SK-MEL-5 (cell line): ENCODE data around the gene VSTM1. TPM values are rescaled to one million over a fixed set of nuclear protein-coding genes. Genes with fewer than 3 reads are reported as not detected.

Source experiments
- DNase-seq: peaks from one replicate; pipeline ENCODE4 v3.0.0-alpha.2; 2016; ENCODE audit warnings: low read depth, low spot score
- in situ Hi-C: cut with HindIII; loops from 2 replicates; pipeline ENCODE4 v1.10.0; 2016; ENCODE audit warnings: low sequenced_read_pairs, high pct_unique_total_duplicates, low pct_unique_long_range_greater_than_20kb
- total RNA-seq: library from RNA; depleted of rRNA; stranded (reverse); fragments of >200 nt; shearing (Covaris generic); gene quantifications from 2 replicates; pipeline ENCODE4 v1.2.3, GENCODE V29; 2014

Gene VSTM1
- total RNA-seq, 1 experiment from 2014 or later: not detected

DNA sequence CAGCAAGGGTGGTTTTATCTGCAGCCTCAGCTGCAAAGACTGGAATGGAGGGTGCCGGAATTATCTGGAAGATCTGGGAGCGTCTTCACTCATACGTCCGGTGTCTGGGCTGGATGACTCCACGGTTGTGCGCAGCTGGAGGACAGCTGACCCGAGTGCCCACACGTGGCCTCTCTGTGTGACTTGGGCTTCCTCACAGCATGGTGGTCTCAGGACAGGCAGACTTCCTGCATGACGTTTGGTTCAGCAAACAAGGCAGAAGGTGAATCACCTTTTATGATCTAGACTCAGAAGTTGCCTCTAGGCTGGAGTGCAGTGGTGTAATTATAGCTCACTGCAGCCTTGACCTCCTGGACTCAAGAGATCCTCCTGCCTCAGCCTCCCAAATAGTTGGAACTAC, 39.0 kb downstream of the VSTM1 start:
- DNase-seq: no peak
- in situ Hi-C loops: no loop called here

DNA sequence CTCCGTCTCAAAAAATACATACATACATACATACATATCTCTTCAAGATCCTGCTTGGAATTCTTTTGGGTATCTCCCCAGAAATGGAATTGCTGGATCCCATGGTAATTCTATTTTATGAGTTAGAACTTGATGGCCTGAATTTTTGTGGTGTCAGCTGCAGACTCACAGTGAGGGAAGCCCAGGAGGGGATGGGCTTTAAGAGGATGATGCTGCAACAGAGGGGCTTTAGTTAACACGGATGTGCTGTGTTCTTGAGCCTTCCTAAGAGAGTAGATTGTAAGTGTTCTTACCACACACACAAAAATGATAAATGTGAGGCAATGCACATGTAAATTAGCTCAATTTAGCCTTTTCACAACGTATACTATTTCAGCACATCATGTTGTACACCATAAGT, 40.5 kb downstream of the VSTM1 start:
- in situ Hi-C loops: no loop called here
- no peak for DNase-seq

DNA sequence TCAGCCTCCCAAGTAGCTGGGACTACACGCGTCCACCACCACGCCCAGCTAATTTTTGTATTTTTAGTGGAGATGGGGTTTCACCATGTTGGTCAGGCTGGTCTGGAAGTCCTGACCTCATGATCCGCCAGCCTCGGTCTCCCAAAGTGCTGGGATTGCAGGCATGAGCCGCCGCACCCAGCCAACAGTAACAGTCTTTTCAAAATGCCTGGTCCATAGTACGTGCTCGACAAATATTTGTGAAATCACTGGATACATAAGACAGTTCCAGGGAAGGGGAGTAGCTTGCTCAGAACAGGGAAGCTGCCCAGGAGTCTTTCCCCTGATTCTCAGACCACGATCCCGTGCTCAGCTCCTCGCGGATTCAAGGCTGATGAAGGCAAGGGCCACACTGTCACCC, 41.8 kb downstream of the VSTM1 start:
- DNase-seq: no peak
- in situ Hi-C loops: no loop called here

DNA sequence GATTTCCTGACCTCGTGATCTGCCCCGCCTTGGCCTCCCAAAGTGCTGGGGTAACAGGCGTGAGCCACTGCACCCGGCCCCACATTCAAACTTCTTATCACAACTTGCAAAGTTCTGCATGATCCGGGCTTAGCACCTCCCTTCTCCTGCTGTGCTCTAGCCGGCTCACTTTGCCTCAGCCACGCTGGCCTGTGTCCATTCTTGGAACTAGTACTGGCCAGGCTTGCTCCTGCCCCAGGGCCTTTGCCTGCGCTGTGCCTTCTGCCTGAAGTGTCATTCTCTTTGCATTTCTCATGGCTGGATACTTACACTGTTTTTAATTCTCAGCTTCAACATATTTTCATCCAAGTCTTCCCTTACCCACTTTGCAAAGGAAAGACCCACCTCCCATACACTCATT, 42.3 kb downstream of the VSTM1 start:
- in situ Hi-C loops: no loop called here
- no peak for DNase-seq

DNA sequence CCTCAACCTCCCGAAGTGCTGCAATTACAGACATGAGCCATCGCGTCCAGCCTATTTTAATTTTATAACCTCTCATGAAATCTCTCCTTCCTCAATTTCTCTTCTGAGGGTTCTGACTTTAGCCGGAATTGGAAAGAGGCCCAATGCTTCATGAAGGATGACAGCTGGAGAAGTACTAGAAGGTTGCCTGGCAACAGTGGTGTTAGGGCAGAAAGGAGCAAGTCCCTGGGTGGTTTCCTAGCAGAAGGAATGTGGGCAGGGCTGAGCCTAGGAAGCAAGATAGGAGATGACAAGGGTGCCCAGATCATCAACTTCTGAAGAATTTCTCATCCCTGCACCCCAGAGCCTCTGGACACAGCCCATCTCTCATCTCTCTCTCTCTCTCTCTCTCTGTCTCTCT, 46.4 kb downstream of the VSTM1 start:
- DNase-seq: no peak
- in situ Hi-C loops: no loop called here

DNA sequence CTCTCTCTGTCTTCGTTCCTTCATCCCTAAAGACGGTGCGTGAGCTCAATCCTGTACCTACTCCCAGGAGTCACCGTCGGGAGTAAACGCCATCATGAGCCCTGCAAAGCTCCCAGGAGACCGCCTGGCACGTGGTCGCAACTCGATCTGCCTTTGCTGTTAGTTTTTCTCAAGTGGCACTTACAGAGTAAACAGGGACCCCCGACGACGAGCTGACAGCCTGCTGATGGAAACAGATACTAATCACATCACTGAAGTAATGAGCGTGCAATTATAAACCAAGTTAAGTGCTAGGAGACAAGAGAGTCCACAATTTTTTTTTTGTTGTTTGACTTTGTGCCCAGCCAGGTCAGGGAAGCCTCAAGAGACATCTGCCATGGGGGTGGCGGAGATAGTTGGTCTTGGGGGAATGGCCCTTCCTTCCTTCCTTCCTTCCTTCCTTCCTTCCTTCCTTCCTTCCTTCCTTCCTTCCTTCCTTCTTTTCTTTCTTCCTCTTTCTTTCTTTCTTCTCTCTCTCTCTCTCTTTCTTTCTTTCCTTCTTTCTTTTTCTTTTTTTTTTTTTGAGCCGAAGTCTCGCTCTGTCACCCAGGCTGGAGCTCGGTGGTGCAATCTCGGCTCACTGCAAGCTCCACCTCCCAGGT, 48.7 kb downstream of the VSTM1 start:
- DNase-seq: no peak
- in situ Hi-C loops: no loop called here

DNA sequence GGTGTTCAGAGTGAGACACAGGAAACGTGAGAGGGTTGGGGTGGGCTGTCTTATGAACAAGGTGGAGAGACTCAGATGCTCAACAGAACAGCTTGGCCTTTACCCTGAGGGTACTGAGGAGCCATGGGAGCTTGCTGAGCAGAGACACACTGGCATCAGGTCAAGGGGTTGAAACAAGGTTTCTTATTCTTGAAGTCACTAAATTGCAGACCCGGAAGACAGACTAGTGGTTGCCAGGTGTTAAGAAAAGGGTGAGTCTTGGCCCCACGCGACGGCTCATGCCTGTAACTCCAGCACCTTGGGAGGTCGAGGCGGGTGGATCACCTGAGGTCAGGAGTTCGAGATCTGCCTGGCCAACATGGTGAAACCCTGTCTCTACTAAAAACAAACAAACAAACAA, 49.8 kb downstream of the VSTM1 start:
- DNase-seq: no peak
- in situ Hi-C loops: no loop called here

DNA sequence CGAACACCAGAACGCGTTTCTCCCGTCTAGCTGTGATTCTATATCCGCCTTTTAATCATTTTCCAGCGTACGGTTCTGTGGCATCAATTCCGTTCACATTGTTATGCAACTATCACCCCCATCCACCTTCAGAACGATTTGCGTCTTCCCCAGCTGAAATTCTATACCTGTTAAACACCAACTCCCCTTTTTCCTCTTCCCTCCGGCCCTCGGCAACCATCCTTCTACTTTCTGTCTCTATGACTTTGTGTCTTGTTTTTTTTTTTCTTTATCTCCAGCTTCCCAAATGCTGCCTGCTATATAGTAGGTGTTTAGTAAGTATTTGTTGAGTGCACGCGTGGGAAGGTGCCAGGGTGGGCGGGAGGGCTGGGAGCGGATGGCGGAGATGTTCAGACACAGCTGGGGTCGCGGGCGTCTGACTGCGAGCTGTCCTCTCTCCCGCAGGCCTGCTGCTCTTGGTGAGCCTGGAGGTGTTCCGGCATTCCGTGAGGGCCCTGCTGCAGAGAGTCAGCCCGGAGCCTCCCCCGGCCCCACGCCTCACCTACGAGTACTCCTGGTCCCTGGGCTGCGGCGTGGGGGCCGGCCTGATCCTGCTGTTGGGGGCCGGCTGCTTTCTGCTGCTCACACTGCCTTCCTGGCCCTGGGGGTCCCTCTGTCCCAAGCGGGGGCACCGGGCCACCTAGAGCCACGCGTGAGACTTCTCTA, 52.0 kb downstream of the VSTM1 start:
- no peak for DNase-seq
- in situ Hi-C loops: no loop called here

DNA sequence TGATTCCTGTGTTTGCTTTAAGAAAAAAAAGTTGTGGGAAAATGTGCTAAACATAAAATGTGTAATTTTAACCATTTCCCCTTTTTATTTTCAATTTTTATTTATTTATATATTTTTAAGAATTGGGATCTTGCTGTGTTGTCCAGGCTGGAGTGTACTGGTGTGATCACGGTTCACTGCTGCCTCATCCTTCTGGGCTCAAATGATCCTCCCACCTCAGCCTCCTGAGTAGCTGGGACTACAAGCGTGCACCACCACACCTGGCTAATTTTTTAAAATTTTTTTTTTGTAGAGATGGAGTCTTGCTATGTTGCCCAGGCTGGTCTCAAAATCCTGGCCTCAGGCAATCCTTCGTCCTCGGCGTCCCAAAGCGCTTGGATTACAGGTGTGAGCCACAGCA, 53.2 kb downstream of the VSTM1 start:
- in situ Hi-C loops: no loop called here
- DNase-seq: no peak

DNA sequence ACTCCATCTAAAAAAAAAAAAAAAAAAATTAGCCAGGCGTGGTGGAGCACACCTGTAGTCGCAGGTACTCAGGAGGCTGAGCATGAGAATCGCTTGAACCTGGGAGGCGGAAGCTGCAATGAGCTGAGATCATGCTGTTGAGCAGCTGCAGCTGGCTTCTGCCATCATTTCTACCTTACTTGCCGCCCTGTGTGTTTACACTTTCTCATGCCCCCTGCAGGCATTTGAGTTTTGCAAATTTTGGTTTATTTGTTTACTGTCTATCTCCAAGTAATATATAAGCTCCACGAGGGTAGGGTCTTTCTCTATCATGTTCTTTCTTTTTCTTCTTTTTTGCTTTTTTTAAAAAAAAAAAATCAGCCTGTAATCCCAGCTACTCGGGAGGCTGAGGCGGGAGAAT, 54.3 kb downstream of the VSTM1 start:
- in situ Hi-C loops: no loop called here
- DNase-seq: no peak

DNA sequence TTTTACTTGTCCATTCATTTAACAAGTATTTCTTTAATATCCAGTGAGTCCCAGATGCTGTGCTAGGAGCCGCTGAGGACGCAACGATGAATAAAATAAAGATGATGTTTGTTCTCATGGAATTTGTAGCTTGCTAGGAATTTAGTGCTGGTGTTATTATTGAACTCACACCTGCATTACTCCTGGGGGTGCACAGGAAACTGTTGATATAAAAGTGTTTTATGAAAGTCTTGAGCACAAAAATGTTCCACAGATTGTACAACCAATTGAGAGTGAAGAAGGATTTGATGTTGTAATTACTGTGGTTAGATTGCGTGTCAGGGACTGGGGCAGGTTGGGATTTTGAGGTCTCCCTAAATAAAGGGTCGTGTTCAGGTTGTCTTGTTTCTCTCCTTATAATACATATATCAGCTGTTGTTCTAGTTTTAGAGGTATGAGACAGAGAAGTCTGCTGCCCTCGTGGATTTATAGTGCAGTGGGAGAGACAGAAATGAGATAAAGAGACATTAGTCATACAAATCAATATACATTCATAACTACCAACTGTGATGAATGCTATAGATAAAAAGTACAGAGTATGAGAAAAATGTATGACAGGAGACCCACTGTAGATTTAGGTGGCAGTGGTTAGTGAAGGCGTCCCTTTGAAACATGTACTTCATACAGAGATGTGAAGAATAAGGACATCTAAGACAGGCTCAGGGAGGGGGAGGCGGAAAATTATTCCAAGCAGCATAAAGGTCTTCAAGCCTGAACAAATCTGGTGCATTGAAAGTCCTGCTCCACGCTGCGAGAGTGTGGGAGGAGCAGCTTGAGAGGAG, 61.0 kb downstream of the VSTM1 start:
- in situ Hi-C loops: no loop called here
- DNase-seq: no peak

DNA sequence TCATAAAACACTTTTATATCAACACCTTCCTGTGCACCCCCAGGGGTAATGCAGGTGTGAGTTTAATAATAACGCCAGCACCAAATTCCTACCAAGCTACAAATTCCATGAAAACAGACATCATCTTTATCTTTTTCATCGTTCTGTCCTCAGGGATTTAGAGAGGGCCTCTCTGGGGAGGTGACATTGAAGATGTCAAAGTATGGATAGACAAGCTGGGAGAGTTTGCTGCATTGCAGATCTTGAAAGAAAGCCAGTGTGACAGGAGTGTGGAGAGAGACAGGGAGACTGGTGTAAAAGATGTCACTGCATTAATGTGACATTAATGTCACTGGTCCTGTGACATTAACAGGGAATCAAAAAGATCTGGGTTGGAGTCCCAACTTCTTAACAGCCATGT, 62.2 kb downstream of the VSTM1 start:
- no peak for DNase-seq
- in situ Hi-C loops: no loop called here

DNA sequence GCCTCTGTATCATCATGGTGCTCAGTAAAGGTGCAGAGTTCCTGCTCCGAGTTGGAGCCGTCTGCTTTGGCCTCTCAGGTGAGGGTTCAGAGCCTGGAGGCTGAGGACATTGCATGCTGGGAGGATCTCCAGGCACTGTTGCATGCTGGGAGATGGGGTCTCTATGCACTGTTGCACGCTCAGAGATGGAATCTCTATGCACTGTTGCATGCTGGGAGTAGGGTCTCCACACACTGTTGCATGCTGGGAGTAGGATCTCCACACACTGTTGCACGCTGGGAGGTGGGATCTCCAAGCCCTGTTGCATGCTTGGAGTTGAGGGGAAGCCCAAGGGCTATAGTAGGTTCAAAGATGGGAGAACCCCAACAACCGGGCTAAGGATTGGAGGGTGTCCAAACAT, 64.0 kb downstream of the VSTM1 start:
- in situ Hi-C loops: no loop called here
- DNase-seq: no peak

DNA sequence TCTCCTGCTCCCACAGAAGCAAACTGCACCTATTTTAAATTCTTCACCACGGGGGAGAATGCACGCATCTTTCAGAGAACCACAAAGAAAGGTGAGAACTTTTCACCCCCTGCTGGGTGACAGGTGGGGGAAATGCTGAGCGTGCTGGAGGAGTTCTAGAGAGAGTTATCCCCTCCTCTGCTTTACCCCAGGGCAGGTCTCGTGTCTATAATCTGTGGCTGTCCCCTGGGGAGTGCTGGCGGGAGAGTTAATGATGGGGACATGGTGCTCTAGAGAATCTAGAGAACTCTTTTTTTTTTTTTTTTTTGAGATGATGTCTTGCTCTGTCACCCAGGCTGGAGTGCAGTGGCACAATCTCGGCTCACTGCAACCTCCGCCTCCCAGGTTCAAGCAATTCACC, 65.5 kb downstream of the VSTM1 start:
- in situ Hi-C loops: no loop called here
- DNase-seq: no peak

DNA sequence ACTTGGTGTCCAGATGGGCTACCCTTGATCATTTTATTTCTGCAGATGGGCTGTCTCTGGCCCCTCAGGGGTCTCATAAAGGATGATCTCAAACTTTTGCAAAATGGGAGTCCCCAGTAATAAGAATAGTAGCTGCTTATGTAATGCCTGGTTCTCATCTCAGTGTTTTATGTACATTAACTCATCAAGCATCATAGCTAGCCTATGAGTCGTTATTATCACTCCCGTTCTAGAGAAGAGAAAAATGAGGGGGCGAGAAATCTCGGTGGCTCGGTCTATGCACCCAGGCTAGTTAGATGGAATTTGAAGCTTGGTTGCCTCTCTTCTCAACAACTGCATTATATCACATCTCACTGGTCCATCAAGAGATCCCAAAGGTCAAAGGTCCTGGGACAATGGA, 68.9 kb downstream of the VSTM1 start:
- in situ Hi-C loops: no loop called here
- DNase-seq: no peak

DNA sequence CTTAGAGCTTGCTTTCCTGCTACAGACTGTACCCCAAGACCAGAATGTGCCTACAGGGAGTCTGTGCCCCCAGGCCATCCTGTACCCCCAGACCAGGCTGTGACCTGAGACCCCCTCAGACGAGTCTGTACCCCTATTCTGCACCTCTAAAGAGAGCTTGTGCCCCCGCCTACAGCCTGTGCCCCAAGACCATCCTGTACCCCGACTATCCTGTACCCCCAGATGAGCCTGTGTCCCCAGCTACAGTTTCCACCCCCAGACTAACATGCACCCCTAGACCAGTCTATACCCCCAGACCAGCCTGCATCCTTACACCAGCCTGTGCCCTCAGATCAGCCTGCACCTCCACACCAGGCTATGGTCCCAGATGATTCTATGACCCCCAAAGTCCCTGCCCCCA, 70.2 kb downstream of the VSTM1 start:
- DNase-seq: no peak
- in situ Hi-C loops: no loop called here

DNA sequence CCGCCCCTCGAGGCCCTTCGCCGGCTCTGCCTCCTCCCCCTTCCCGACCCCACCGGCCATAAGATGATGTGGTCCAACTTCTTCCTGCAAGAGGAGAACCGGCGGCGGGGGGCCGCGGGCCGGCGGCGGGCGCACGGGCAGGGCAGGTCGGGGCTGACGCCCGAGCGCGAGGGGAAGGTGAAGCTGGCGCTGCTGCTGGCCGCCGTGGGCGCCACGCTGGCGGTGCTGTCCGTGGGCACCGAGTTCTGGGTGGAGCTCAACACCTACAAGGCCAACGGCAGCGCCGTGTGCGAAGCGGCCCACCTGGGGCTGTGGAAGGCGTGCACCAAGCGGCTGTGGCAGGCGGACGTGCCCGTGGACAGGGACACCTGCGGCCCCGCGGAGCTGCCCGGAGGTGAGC, 70.9 kb downstream of the VSTM1 start:
- in situ Hi-C loops: no loop called here
- DNase-seq: no peak

DNA sequence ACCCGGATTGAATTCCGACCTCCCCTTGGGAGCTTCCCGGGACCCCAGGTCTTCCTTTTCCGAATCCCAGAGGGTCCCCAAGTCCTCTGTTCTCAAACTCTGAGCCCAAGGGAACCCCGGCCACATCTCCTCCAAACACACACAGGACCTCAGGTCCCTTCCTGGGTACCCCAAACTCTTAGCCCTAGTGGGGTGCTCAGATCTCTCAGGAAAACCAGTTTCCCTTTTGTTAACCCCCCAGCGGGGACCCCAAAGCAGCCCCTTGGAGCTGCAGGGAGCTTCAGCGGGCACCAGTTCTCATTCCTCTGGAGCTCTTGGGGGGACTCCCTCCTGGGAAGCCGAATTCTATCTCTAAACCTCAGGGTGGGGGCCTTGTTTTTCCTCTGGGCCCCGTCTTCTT, 71.5 kb downstream of the VSTM1 start:
- DNase-seq: no peak
- in situ Hi-C loops: no loop called here
